ENCODE results near the gene EVC. TPM values are rescaled to one million over a fixed set of nuclear protein-coding genes. Genes with fewer than 3 reads are reported as not detected.
A peak's percentile ranks its signal among the peaks of the same experiment; 100 is the strongest.

The EVC gene
- total RNA-seq, 1 experiment from 2014 or later, result 29.0 TPM

GRCh38 chr4:5732158-5732557, 21.2 kb downstream of the EVC start:
- H3K36me3 Mint-ChIP-seq (ENCODE audit: insufficient read depth, unreplicated experiment), result peaks cover 45% of the 10 kb centered on the region
- H3K4me3 Mint-ChIP-seq (ENCODE audit: unreplicated experiment), result no peak overlapping the region
- no TSS peak for BruUV-seq (replicated peaks)

GRCh38 chr4:5734853-5735252, 23.9 kb downstream of the EVC start:
- CTCF ChIA-PET, result interaction anchor here (1.0 to 1.1 kb wide), 2 partner anchors 9 to 56 kb away, joined by 3 to 4 read pairs; no protein-coding TSS in a partner anchor
- no TSS peak for BruUV-seq (replicated peaks)
- H3K27ac Mint-ChIP-seq (ENCODE audit: low read depth, unreplicated experiment), result no peak overlapping the region

More at GRCh38 chr4:5732158-5732557, 21.2 kb downstream of the EVC start:
- H3K27ac Mint-ChIP-seq (ENCODE audit: low read depth, unreplicated experiment), result no peak overlapping the region
- intact Hi-C loops (cut with micrococcal nuclease), result no loop called here
- ChIA-PET CTCF (no interaction called here), POLR2A (no interaction called here)
- DNase-seq (ENCODE audit: unreplicated experiment), result no peak
- no peaks in the 10 kb centered on the region for H3K4me1 Mint-ChIP-seq (ENCODE audit: insufficient read depth, unreplicated experiment)
- no peaks in the 10 kb centered on the region for H3K27me3 Mint-ChIP-seq (ENCODE audit: insufficient read depth, unreplicated experiment)
- H3K9me3 Mint-ChIP-seq (ENCODE audit: unreplicated experiment), result no peaks in the 10 kb centered on the region
- TF ChIP-seq, protein P1, sequence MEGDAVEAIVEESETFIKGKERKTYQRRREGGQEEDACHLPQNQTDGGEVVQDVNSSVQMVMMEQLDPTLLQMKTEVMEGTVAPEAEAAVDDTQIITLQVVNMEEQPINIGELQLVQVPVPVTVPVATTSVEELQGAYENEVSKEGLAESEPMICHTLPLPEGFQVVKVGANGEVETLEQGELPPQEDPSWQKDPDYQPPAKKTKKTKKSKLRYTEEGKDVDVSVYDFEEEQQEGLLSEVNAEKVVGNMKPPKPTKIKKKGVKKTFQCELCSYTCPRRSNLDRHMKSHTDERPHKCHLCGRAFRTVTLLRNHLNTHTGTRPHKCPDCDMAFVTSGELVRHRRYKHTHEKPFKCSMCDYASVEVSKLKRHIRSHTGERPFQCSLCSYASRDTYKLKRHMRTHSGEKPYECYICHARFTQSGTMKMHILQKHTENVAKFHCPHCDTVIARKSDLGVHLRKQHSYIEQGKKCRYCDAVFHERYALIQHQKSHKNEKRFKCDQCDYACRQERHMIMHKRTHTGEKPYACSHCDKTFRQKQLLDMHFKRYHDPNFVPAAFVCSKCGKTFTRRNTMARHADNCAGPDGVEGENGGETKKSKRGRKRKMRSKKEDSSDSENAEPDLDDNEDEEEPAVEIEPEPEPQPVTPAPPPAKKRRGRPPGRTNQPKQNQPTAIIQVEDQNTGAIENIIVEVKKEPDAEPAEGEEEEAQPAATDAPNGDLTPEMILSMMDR (IDR thresholded peaks at IDR 0.05; ENCODE audit: unreplicated experiment), result no peak

DNA sequence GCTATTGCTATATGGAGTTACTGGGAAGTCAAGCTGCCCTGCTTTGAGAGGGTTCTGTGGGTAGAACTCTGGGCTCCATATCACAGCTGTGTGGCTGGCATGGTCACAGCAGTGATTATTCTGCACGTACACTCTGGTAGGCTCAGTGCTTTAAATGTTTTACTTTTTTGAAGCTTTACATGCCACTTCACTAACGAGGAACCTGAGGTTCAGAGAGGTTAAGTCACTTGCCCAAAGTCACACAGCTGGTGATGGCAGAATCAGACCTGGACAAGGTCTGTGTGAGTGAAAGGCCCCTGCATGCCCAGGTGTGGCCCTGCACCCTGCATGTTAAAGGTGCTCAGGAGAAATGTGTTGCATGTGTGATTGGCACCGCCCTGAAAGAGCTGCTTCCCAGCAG, 24.5 kb downstream of the EVC start:
- peaks cover 60% of the 10 kb centered on the region for H3K36me3 Mint-ChIP-seq (ENCODE audit: insufficient read depth, unreplicated experiment)
- ChIA-PET CTCF (interaction anchor here (1.1 kb wide), 1 partner anchor 9 kb away, joined by 3 read pairs; no protein-coding TSS in a partner anchor), POLR2A (no interaction called here)
- intact Hi-C loops (cut with micrococcal nuclease), result no loop called here
- TF ChIP-seq, protein P1 (IDR thresholded peaks at IDR 0.05; ENCODE audit: unreplicated experiment), result no peak
- H3K9me3 Mint-ChIP-seq (ENCODE audit: unreplicated experiment), result no peaks in the 10 kb centered on the region
- no peaks in the 10 kb centered on the region for H3K4me1 Mint-ChIP-seq (ENCODE audit: insufficient read depth, unreplicated experiment)
- H3K27me3 Mint-ChIP-seq (ENCODE audit: insufficient read depth, unreplicated experiment), result no peaks in the 10 kb centered on the region
- H3K27ac Mint-ChIP-seq (ENCODE audit: low read depth, unreplicated experiment), result no peak overlapping the region
- BruUV-seq (replicated peaks), result no TSS peak
- H3K4me3 Mint-ChIP-seq (ENCODE audit: unreplicated experiment), result no peak overlapping the region
- DNase-seq (ENCODE audit: unreplicated experiment), result no peak

More at GRCh38 chr4:5734853-5735252, 23.9 kb downstream of the EVC start:
- peaks cover 66% of the 10 kb centered on the region for H3K36me3 Mint-ChIP-seq (ENCODE audit: insufficient read depth, unreplicated experiment)
- TF ChIP-seq, protein P1 (IDR thresholded peaks at IDR 0.05; ENCODE audit: unreplicated experiment), result no peak
- POLR2A ChIA-PET, result no interaction called here
- no peaks in the 10 kb centered on the region for H3K4me1 Mint-ChIP-seq (ENCODE audit: insufficient read depth, unreplicated experiment)
- H3K4me3 Mint-ChIP-seq (ENCODE audit: unreplicated experiment), result no peak overlapping the region
- intact Hi-C loops (cut with micrococcal nuclease), result no loop called here
- DNase-seq (ENCODE audit: unreplicated experiment), result no peak
- H3K27me3 Mint-ChIP-seq (ENCODE audit: insufficient read depth, unreplicated experiment), result no peaks in the 10 kb centered on the region
- H3K9me3 Mint-ChIP-seq (ENCODE audit: unreplicated experiment), result no peaks in the 10 kb centered on the region

DNA sequence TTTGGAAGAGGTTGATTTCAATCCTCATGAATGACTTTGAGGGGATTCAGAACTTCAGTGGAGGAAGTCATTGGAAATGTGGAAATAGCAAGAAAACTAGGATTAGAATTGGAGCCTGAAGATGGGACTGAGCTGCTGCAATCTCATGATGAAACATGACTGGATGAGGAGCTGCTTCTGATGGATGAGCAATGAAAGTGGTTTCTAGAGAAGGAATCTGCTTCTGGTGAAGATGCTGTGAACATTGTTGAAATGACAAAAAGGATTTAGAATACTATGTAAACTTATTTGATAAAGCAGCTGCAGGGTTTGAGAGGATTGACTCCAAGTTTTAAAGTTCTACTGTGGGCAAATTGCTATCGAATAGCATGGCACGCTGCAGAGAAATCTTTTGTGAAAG, 27.1 kb downstream of the EVC start:
- no TSS peak for BruUV-seq (replicated peaks)
- ChIA-PET CTCF (interaction anchor here (0.5 to 1.0 kb wide), 3 partner anchors 17 to 582 kb away, joined by 3 to 4 read pairs (median 3); no protein-coding TSS in a partner anchor), POLR2A (no interaction called here)
- H3K4me1 Mint-ChIP-seq (ENCODE audit: insufficient read depth, unreplicated experiment), result no peaks in the 10 kb centered on the region
- TF ChIP-seq, protein P1 (IDR thresholded peaks at IDR 0.05; ENCODE audit: unreplicated experiment), result no peak
- no peaks in the 10 kb centered on the region for H3K9me3 Mint-ChIP-seq (ENCODE audit: unreplicated experiment)
- peaks cover 44% of the 10 kb centered on the region for H3K36me3 Mint-ChIP-seq (ENCODE audit: insufficient read depth, unreplicated experiment)
- H3K27me3 Mint-ChIP-seq (ENCODE audit: insufficient read depth, unreplicated experiment), result no peaks in the 10 kb centered on the region
- intact Hi-C loops (cut with micrococcal nuclease), result no loop called here
- H3K27ac Mint-ChIP-seq (ENCODE audit: low read depth, unreplicated experiment), result peak overlapping the region; percentile 27
- H3K4me3 Mint-ChIP-seq (ENCODE audit: unreplicated experiment), result no peak overlapping the region
- no peak for DNase-seq (ENCODE audit: unreplicated experiment)
